CD4-positive, alpha-beta T cell treated with Interferon alpha-2 for 1 hour (primary cell): ENCODE measurements around the gene RBPJ.
A peak's percentile ranks its signal among the peaks of the same experiment; 100 is the strongest.

Source experiments
- DNase-seq, 2 donors: peaks; one replicate each; pipeline ENCODE4 v3.0.0-alpha.2; 2020 to 2022

RBPJ gene

GRCh38 chr4:26424153-26424552 lies 103.3 kb downstream of the RBPJ start:
- DNase-seq, result no peak

GRCh38 chr4:26424838-26425237 lies 104.0 kb downstream of the RBPJ start:
- no peak for DNase-seq

- DNase-seq, result no peak
Observed at GRCh38 chr4:26425953-26426352, 105.1 kb downstream of the RBPJ start.

- no peak for DNase-seq
Observed at GRCh38 chr4:26426892-26427291, 106.1 kb downstream of the RBPJ start.

GRCh38 chr4:26429910-26430309 lies 109.1 kb downstream of the RBPJ start:
- no peak for DNase-seq

GRCh38 chr4:26431461-26432180 lies 110.8 kb downstream of the RBPJ start:
- no peak for DNase-seq

- DNase-seq, result no peak
Observed at GRCh38 chr4:26432419-26432818, 111.6 kb downstream of the RBPJ start.

- DNase-seq, result no peak
Observed at GRCh38 chr4:26433556-26433955, 112.7 kb downstream of the RBPJ start.

GRCh38 chr4:26434030-26434639 lies 113.3 kb downstream of the RBPJ start:
- DNase-seq, result no peak

GRCh38 chr4:26441102-26441501 lies 120.3 kb downstream of the RBPJ start:
- no peak for DNase-seq

GRCh38 chr4:26441771-26442170 lies 121.0 kb downstream of the RBPJ start:
- no peak for DNase-seq

- DNase-seq, result no peak
Observed at GRCh38 chr4:26447378-26447777, 126.6 kb downstream of the RBPJ start.

- no peak for DNase-seq
Observed at GRCh38 chr4:26450418-26450817, 129.6 kb downstream of the RBPJ start.

GRCh38 chr4:26451597-26451996 lies 130.8 kb downstream of the RBPJ start:
- DNase-seq, result no peak

GRCh38 chr4:26452565-26453531 lies 132.0 kb downstream of the RBPJ start:
- DNase-seq, result no peak

- DNase-seq, result no peak
Observed at GRCh38 chr4:26454961-26455360, 134.1 kb downstream of the RBPJ start.

- no peak for DNase-seq
Observed at GRCh38 chr4:26455571-26455970, 134.8 kb downstream of the RBPJ start.

GRCh38 chr4:26457412-26457811 lies 136.6 kb downstream of the RBPJ start:
- no peak for DNase-seq

- DNase-seq, result no peak
Observed at GRCh38 chr4:26458157-26458561, 137.3 kb downstream of the RBPJ start.

GRCh38 chr4:26459054-26459755 lies 138.4 kb downstream of the RBPJ start:
- peak in 1 of 2 donors; percentile 51 for DNase-seq

GRCh38 chr4:26459756-26460530 lies 139.1 kb downstream of the RBPJ start:
- DNase-seq, result no peak

- DNase-seq, result no peak
Observed at GRCh38 chr4:26462874-26463273, 142.1 kb downstream of the RBPJ start.
